Measurements from ENCODE around the gene TMEM255B.

TMEM255B gene

DNA sequence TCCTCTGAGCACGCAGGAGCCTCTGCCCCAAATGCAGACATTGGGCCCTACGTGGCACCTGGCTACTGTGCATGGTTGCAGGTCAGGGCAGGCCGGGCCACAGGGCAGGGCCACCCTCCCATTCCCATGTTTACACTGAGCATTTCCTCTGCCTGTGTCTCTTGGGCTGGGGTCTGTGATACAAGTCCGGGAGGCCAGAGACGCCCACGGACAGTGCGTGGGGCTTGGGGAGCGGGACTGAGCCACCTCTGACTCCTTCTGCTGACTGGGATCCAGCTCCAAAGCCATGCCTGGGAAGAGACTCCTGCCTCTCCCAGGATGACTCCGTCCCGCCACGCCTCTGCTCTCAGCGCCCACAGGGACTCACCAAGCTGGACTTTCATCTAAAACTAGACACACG is 86.0 kb downstream of the TMEM255B start:
- DNase-seq (ENCODE audit: low read depth): no peak
- H3K4me3 ChIP-seq (ENCODE audit: control insufficient read depth, low read depth, low read length): no peak overlapping the region
- TF ChIP-seq, protein P1, sequence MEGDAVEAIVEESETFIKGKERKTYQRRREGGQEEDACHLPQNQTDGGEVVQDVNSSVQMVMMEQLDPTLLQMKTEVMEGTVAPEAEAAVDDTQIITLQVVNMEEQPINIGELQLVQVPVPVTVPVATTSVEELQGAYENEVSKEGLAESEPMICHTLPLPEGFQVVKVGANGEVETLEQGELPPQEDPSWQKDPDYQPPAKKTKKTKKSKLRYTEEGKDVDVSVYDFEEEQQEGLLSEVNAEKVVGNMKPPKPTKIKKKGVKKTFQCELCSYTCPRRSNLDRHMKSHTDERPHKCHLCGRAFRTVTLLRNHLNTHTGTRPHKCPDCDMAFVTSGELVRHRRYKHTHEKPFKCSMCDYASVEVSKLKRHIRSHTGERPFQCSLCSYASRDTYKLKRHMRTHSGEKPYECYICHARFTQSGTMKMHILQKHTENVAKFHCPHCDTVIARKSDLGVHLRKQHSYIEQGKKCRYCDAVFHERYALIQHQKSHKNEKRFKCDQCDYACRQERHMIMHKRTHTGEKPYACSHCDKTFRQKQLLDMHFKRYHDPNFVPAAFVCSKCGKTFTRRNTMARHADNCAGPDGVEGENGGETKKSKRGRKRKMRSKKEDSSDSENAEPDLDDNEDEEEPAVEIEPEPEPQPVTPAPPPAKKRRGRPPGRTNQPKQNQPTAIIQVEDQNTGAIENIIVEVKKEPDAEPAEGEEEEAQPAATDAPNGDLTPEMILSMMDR (IDR thresholded peaks at IDR 0.05; ENCODE audit: control insufficient read depth, insufficient read depth, low read depth, low read length, missing control alignments): no peak

DNA sequence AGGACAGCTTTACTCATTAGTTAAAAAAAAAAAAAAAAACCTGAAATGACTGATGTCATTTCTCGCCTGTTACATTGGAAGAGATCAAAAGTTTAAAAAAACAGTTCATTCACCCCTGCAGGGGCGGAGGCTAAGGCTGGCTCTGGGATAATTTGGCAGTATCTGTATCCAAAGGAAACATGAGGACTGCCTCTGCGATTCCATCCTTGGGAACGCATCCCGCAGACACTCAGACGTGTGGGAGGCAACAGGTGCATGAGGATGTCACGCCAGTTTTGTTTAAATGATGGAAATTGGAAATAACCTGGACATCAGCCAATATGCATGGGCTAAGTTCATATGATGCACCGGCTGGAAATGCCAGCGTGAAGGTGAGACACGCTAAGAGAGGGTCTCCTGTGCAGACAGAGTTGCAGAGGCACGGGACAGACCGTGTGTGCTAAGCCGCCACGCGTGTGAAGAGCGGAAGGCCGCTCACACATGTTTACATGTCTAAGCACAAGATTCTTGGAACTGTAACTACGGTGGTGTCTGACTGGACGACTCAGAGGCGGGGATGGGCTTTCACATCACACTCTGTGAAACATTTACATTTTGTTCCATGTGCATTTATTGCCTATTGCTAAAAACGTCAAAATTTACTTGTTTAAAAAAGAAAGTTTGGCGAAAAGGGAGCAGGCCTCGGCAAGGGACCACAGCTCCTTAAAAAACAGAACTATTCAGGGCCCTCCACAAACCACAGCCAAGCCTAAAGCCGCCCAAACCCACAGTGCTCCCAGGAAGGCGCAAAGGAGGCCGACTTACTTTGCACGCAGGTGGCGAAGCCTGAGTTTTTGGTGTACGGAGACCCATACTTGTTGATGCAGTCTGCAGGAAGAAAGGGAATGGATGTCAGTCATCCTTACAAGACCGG is 87.0 kb downstream of the TMEM255B start:
- TF ChIP-seq, protein P1 (IDR thresholded peaks at IDR 0.05; ENCODE audit: control insufficient read depth, insufficient read depth, low read depth, low read length, missing control alignments): no peak
- no peak overlapping the region for H3K4me3 ChIP-seq (ENCODE audit: control insufficient read depth, low read depth, low read length)
- no peak for DNase-seq (ENCODE audit: low read depth)

GRCh38 chr13:113846636-113847318 is 87.8 kb downstream of the TMEM255B start:
- no peak overlapping the region for H3K4me3 ChIP-seq (ENCODE audit: control insufficient read depth, low read depth, low read length)
- no peak for DNase-seq (ENCODE audit: low read depth)
- TF ChIP-seq, protein P1 (IDR thresholded peaks at IDR 0.05; ENCODE audit: control insufficient read depth, insufficient read depth, low read depth, low read length, missing control alignments): no peak

DNA sequence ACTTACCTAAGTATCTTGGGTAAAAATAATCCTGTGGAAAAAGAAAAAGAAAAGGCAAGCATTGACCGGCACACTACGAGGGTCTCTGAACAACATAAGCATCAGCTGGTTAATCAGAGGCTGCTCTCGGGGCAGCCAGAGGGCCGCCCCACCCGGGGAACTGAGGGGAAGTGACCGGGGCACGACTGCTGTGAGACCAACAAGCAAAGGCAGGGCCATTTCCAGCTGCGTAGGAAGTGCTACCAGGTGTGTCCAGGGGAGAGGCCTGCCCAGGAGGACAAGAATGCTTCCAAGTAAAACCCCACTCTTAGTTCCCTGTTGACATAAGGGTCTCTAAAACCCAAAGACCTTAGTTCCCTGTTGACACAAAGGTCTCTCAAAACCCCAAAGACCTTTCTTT is 89.0 kb downstream of the TMEM255B start:
- no peak overlapping the region for H3K4me3 ChIP-seq (ENCODE audit: control insufficient read depth, low read depth, low read length)
- TF ChIP-seq, protein P1 (IDR thresholded peaks at IDR 0.05; ENCODE audit: control insufficient read depth, insufficient read depth, low read depth, low read length, missing control alignments): no peak
- no peak for DNase-seq (ENCODE audit: low read depth)

GRCh38 chr13:113848431-113849260 is 89.6 kb downstream of the TMEM255B start:
- DNase-seq (ENCODE audit: low read depth): no peak

GRCh38 chr13:113849546-113849945 is 90.5 kb downstream of the TMEM255B start:
- DNase-seq (ENCODE audit: low read depth): no peak
- H3K4me3 ChIP-seq (ENCODE audit: control insufficient read depth, low read depth, low read length): no peak overlapping the region
- TF ChIP-seq, protein P1 (IDR thresholded peaks at IDR 0.05; ENCODE audit: control insufficient read depth, insufficient read depth, low read depth, low read length, missing control alignments): no peak

More at GRCh38 chr13:113848431-113849260, 89.6 kb downstream of the TMEM255B start:
- TF ChIP-seq, protein P1 (IDR thresholded peaks at IDR 0.05; ENCODE audit: control insufficient read depth, insufficient read depth, low read depth, low read length, missing control alignments): no peak
- H3K4me3 ChIP-seq (ENCODE audit: control insufficient read depth, low read depth, low read length): no peak overlapping the region

Data from AG09309 (cell line).